ENCODE data around the gene SUN5.
"Not testable (repeated sequence)": the region's sequence is repeated elsewhere in the genome, so short reads cannot be mapped to it uniquely, and the experiment has no call there.

SUN5 gene
- total RNA-seq: 0 reads per million in 2 experiments

GRCh38 chr20:33004141-33004751, at the start of gene SUN5:
Gene SUN5, minus strand, starts transcription at chr20:33004433. Its CDS starts 93 bp downstream, at chr20:33004340.
- no peak for DNase-seq (ENCODE audit: low read depth)

- no peak for DNase-seq (ENCODE audit: low read depth)
Measured at GRCh38 chr20:33053291-33054106, 49.3 kb upstream of the SUN5 start, which contains the start of gene BPIFB3. Gene BPIFB3, plus strand, starts transcription at chr20:33053903. Its CDS starts 1,533 bp downstream, at chr20:33055436.

GRCh38 chr20:33051333-33051732, 47.1 kb upstream of the SUN5 start:
- no peak for DNase-seq (ENCODE audit: low read depth)

GRCh38 chr20:33046412-33046811, 42.2 kb upstream of the SUN5 start:
- no peak for DNase-seq (ENCODE audit: low read depth)

- not testable (repeated sequence) for DNase-seq (ENCODE audit: low read depth)
Measured at GRCh38 chr20:33045129-33045721, 41.0 kb upstream of the SUN5 start.

GRCh38 chr20:33043731-33044181, 39.5 kb upstream of the SUN5 start:
- no peak for DNase-seq (ENCODE audit: low read depth)

- no peak for DNase-seq (ENCODE audit: low read depth)
Measured at GRCh38 chr20:33042983-33043730, 38.9 kb upstream of the SUN5 start.

- DNase-seq (ENCODE audit: low read depth): no peak
Measured at GRCh38 chr20:33042430-33042829, 38.2 kb upstream of the SUN5 start.

- no peak for DNase-seq (ENCODE audit: low read depth)
Measured at GRCh38 chr20:33038243-33038642, 34.0 kb upstream of the SUN5 start.

- no peak for DNase-seq (ENCODE audit: low read depth)
Measured at GRCh38 chr20:33037456-33037855, 33.2 kb upstream of the SUN5 start.

GRCh38 chr20:33034901-33035492, 30.8 kb upstream of the SUN5 start:
- no peak for DNase-seq (ENCODE audit: low read depth)

GRCh38 chr20:33034115-33034514, 29.9 kb upstream of the SUN5 start:
- DNase-seq (ENCODE audit: low read depth): no peak

- no peak for DNase-seq (ENCODE audit: low read depth)
Measured at GRCh38 chr20:33033381-33033780, 29.1 kb upstream of the SUN5 start.

- DNase-seq (ENCODE audit: low read depth): no peak
Measured at GRCh38 chr20:33032555-33032954, 28.3 kb upstream of the SUN5 start.

GRCh38 chr20:33031531-33031930, 27.3 kb upstream of the SUN5 start, which contains the start of gene BPIFB6:
Gene BPIFB6, plus strand, starts transcription at chr20:33031648. Its CDS starts 0 bp downstream, at chr20:33031648.
- no peak for DNase-seq (ENCODE audit: low read depth)

GRCh38 chr20:33030569-33030968, 26.3 kb upstream of the SUN5 start:
- DNase-seq (ENCODE audit: low read depth): no peak

- DNase-seq (ENCODE audit: low read depth): no peak
Measured at GRCh38 chr20:33030076-33030475, 25.8 kb upstream of the SUN5 start.

GRCh38 chr20:33028875-33029274, 24.6 kb upstream of the SUN5 start:
- no peak for DNase-seq (ENCODE audit: low read depth)

GRCh38 chr20:33027769-33028751, 23.8 kb upstream of the SUN5 start:
- DNase-seq (ENCODE audit: low read depth): no peak
